Mammary epithelial cell (primary cell): ENCODE data around the gene OR2AT4.

Source experiments
- CTCF ChIP-seq, 2 donors: IDR thresholded peaks in 1 of 2; conservative IDR thresholded peaks in 1 of 2; 2 replicates each; pipeline ENCODE4 v1.5.1; 2011 to 2012; ENCODE audit warnings: inconsistent platforms in 2 of 2, low read length in 2 of 2, mild to moderate bottlenecking in 2 of 2, control low read depth in 1 of 2, low read depth in 1 of 2; ENCODE audit not compliant: insufficient read depth in 1 of 2; ENCODE audit errors: extremely low read depth in 1 of 2
- EZH2 ChIP-seq: IDR thresholded peaks from 2 replicates; pipeline ENCODE4 v1.6.1; 2012; ENCODE audit warnings: low read length, inconsistent platforms, borderline replicate concordance

- TF ChIP-seq CTCF (conservative IDR thresholded peaks at IDR 0.05 in 1 of 2, IDR thresholded peaks at IDR 0.05 in 1 of 2; ENCODE audit: extremely low read depth in 1 of 2, insufficient read depth in 1 of 2, low read depth in 1 of 2, low read length in 2 of 2) (no peak), EZH2 (no peak)
Observed at GRCh38 chr11:75083217-75083605, 13.5 kb downstream of the OR2AT4 start.
